Endothelial cell (in vitro differentiated cells): ENCODE measurements around the gene MRPL10. TPM values are rescaled to one million over a fixed set of nuclear protein-coding genes. Genes with fewer than 3 reads are reported as not detected.

Experiments used
- DNase-seq: peaks from one replicate; pipeline ENCODE4 v3.0.0; 2021; ENCODE audit warnings: low spot score
- H3K27ac Mint-ChIP-seq: one replicate; pipeline ENCODE4 v1.8.0; 2021; ENCODE audit warnings: mixed read lengths, inconsistent platforms; ENCODE audit not compliant: unreplicated experiment
- H3K27me3 Mint-ChIP-seq: one replicate; pipeline ENCODE4 v1.8.0; 2021; ENCODE audit warnings: mild to moderate bottlenecking, moderate library complexity, mixed read lengths, inconsistent platforms; ENCODE audit not compliant: unreplicated experiment
- H3K36me3 Mint-ChIP-seq: one replicate; pipeline ENCODE4 v1.8.0; 2021; ENCODE audit warnings: mild to moderate bottlenecking, low read depth, mixed read lengths, inconsistent platforms; ENCODE audit not compliant: unreplicated experiment
- H3K4me1 Mint-ChIP-seq: one replicate; pipeline ENCODE4 v1.8.0; 2021; ENCODE audit warnings: mild to moderate bottlenecking, mixed read lengths, inconsistent platforms; ENCODE audit not compliant: unreplicated experiment
- H3K4me3 Mint-ChIP-seq: one replicate; pipeline ENCODE4 v1.8.0; 2021; ENCODE audit warnings: mild to moderate bottlenecking, mixed read lengths, inconsistent platforms; ENCODE audit not compliant: unreplicated experiment
- H3K9me3 Mint-ChIP-seq: one replicate; pipeline ENCODE4 v1.8.0; 2021; ENCODE audit warnings: mixed read lengths, inconsistent platforms; ENCODE audit not compliant: unreplicated experiment
- total RNA-seq: library from RNA; stranded (reverse); fragmentation: NEBNext Ultra II Directional; extraction: Animal tissue kit (Norgen Biotek cat#: 25700); gene quantifications from one replicate; pipeline ENCODE4 v1.2.1, GENCODE V29; 2021; ENCODE audit not compliant: unreplicated experiment
- TF ChIP-seq, protein P1 (sequence below): fragments of 200-600 bp; sonication (generic); IDR thresholded peaks from one replicate; pipeline ENCODE4 v1.5.0; 2021; ENCODE audit warnings: antibody characterized with exemption; ENCODE audit not compliant: unreplicated experiment

The MRPL10 gene
- total RNA-seq, 1 donor from 2014 or later: 56.3 TPM

DNA sequence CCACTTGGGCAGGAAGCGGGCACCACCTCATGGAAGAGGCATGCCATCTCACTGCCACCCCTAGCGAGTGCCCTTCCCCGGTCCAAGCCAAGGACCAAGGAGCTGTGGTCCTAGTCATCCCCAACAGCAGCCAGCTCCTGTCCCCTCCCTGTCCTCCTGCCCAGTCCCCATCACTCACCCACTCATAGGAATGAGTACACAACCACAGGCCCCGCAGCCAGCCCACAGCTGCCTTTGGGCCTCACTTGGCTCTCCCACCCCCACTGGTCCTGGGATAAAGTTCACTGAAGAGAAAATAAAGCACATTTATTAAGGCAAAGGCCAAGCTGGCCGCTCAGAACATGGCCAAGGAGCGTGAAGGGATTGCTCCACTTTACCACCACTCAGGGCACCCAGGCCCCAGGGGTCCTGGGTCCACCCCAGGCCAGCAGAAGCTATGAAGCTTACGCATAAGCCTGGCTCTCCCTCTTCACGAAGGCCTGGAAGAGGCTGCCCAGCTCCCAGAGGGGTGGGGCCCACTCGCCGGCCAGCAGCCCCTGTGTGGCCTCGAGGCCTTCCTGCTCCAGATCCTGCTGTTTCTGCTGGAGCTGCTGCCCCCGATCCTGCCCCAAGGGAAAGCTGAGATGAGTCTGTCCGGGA lies 6.2 kb upstream of the MRPL10 start:
- H3K36me3 Mint-ChIP-seq: peaks cover 16% of the 10 kb centered on the region
- H3K4me1 Mint-ChIP-seq: peaks cover 56% of the 10 kb centered on the region
- H3K27ac Mint-ChIP-seq: peak overlapping the region; percentile 57
- no peaks in the 10 kb centered on the region for H3K9me3 Mint-ChIP-seq
- TF ChIP-seq, protein P1, sequence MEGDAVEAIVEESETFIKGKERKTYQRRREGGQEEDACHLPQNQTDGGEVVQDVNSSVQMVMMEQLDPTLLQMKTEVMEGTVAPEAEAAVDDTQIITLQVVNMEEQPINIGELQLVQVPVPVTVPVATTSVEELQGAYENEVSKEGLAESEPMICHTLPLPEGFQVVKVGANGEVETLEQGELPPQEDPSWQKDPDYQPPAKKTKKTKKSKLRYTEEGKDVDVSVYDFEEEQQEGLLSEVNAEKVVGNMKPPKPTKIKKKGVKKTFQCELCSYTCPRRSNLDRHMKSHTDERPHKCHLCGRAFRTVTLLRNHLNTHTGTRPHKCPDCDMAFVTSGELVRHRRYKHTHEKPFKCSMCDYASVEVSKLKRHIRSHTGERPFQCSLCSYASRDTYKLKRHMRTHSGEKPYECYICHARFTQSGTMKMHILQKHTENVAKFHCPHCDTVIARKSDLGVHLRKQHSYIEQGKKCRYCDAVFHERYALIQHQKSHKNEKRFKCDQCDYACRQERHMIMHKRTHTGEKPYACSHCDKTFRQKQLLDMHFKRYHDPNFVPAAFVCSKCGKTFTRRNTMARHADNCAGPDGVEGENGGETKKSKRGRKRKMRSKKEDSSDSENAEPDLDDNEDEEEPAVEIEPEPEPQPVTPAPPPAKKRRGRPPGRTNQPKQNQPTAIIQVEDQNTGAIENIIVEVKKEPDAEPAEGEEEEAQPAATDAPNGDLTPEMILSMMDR: no peak
- peak overlapping the region; percentile 42 for H3K4me3 Mint-ChIP-seq
- H3K27me3 Mint-ChIP-seq: peaks cover 3% of the 10 kb centered on the region
- DNase-seq: no peak

DNA sequence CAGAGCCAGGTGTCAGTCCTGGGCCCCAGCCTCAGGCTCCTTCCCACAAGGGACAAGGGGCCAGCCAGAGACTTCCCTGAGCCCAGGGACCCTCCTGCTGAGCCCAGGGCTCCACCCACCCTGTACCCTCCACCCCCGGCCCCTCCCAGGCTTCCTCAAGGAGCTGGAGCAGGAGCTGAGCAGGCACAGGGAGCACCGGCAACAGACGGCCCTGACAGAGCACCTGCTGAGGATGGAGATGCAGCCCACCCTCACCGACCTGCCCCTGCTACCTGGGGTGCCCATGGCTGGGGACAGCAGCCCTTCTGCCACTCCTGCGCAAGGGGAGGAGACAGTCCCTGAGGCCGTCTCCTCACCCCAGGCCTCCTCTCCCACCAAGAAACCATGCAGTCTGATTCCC lies 5.3 kb upstream of the MRPL10 start:
- TF ChIP-seq, protein P1: no peak
- peaks cover 6% of the 10 kb centered on the region for H3K27me3 Mint-ChIP-seq

DNA sequence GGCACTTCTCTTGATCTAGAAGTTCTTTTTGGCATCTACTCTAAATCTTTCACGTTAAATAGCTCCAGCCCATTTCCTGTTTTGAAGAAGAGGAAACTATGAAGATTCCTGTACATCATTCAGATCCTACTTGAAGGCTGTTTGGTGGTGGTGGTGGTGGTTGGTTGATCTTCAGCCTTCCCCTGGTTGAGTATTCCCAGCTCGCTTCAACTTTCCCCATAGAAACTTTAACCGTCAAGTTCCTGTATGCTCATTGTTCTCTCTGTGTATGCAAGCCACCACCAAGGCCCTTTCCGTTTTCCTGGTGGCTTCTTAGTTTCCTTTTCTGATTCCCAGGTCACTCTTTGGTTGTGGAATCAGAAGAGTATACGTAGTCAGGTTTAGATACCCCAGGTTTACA lies 3.4 kb upstream of the MRPL10 start:
- TF ChIP-seq, protein P1: no peak
- H3K9me3 Mint-ChIP-seq: no peaks in the 10 kb centered on the region
- H3K4me3 Mint-ChIP-seq: peak overlapping the region; percentile 44
- peaks cover 13% of the 10 kb centered on the region for H3K27me3 Mint-ChIP-seq
- H3K36me3 Mint-ChIP-seq: peaks cover 24% of the 10 kb centered on the region
- DNase-seq: no peak
- peaks cover 64% of the 10 kb centered on the region for H3K4me1 Mint-ChIP-seq
- H3K27ac Mint-ChIP-seq: peak overlapping the region; percentile 92

More for the DNA sequence above, 5.3 kb upstream of the MRPL10 start:
- H3K4me3 Mint-ChIP-seq: no peak overlapping the region
- no peaks in the 10 kb centered on the region for H3K9me3 Mint-ChIP-seq
- H3K27ac Mint-ChIP-seq: no peak overlapping the region
- peaks cover 20% of the 10 kb centered on the region for H3K36me3 Mint-ChIP-seq
- H3K4me1 Mint-ChIP-seq: peaks cover 61% of the 10 kb centered on the region
- no peak for DNase-seq

DNA sequence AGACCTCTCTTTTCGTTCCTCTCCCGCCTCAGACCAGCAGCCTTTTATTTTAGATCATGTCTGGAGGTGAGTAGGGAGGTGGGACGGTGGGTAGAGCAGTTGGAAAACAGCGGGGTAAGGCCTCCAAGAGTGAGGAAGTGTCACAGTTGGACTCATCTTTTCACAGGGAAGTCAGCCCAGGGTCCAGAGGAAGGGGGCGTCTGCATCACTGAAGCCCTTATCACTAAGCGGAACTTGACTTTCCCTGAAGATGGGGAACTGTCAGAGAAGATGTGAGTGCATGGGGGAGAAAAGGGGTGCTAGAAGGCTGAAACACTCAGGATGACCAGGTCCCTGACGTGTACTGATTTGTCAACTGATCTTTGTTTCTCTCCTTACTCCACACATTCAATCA lies 590 bp upstream of the MRPL10 start:
- H3K27me3 Mint-ChIP-seq: peaks cover 15% of the 10 kb centered on the region
- peaks cover 56% of the 10 kb centered on the region for H3K4me1 Mint-ChIP-seq
- peaks cover 19% of the 10 kb centered on the region for H3K36me3 Mint-ChIP-seq
- no peaks in the 10 kb centered on the region for H3K9me3 Mint-ChIP-seq
- peak overlapping the region; percentile 98 for H3K4me3 Mint-ChIP-seq
- no peak for DNase-seq
- TF ChIP-seq, protein P1: no peak
- peak overlapping the region; percentile 97 for H3K27ac Mint-ChIP-seq

DNA sequence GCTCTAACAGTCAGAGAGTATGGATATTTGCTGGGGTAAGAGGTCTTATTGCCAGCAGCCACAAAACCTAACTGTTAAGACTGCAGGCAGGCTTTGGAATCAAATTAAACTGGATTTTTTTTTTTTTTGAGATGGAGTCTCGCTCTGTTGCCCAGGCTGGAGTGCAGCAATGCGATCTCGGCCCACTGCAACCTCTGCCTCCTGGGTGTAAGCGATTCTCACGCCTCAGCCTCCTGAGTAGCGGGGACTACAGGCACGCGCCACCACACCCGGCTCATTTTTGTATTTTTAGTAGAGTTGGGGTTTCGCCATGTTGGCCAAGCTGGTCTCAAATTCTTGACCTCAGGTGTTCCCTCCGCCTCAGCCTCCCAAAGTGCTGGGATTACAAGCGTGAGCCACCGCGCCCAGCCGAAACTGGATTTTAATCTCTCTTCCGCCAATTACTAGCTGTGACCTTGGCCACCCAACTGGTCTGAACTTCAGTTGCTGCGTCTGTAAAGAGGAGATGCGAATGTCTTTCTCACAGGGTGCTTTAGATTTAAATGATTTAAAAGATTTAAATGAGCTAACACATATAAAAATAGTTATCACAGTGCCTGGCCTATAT lies 842 bp downstream of the MRPL10 start:
- H3K9me3 Mint-ChIP-seq: no peaks in the 10 kb centered on the region
- peaks cover 49% of the 10 kb centered on the region for H3K4me1 Mint-ChIP-seq
- TF ChIP-seq, protein P1: no peak
- peaks cover 20% of the 10 kb centered on the region for H3K36me3 Mint-ChIP-seq
- DNase-seq: no peak
- peaks cover 13% of the 10 kb centered on the region for H3K27me3 Mint-ChIP-seq
- peak overlapping the region; percentile 98 for H3K4me3 Mint-ChIP-seq
- peak overlapping the region; percentile 97 for H3K27ac Mint-ChIP-seq
